HepG2 (cell line): ENCODE data around the gene SLC23A3. TPM values are rescaled to one million over a fixed set of nuclear protein-coding genes. Genes with fewer than 3 reads are reported as not detected.
A peak's percentile ranks its signal among the peaks of the same experiment; 100 is the strongest.

Source experiments
- AGO2 ChIP-seq: fragments of 200-400 bp; formaldehyde crosslinking; optimal IDR thresholded peaks from 2 replicates; pipeline ENCODE3; 2017; ENCODE audit warnings: mild to moderate bottlenecking, low read depth, low read length, moderate library complexity
- AKAP8 ChIP-seq: sonication (generic); formaldehyde crosslinking; IDR thresholded peaks from 2 replicates; pipeline ENCODE4 v1.5.1; 2020; ENCODE audit warnings: mild to moderate bottlenecking, missing genetic modification reagents
- GATA4 ChIP-seq: sonication (generic); IDR thresholded peaks from 2 replicates; pipeline ENCODE4 v1.6.1; 2016; ENCODE audit warnings: antibody characterized with exemption, low read depth, borderline replicate concordance
- KDM5A ChIP-seq: fragments of 200-600 bp; sonication (generic); IDR thresholded peaks from 2 replicates; pipeline ENCODE4 v1.7.0; 2018; ENCODE audit warnings: antibody characterized with exemption, mild to moderate bottlenecking, low read length, borderline replicate concordance
- MED8 ChIP-seq: sonication (generic); formaldehyde crosslinking; IDR thresholded peaks from 2 replicates; pipeline ENCODE4 v1.8.1; 2023; ENCODE audit warnings: mild to moderate bottlenecking, missing genetic modification reagents; ENCODE audit not compliant: insufficient replicate concordance
- MTF1 ChIP-seq: sonication (generic); formaldehyde crosslinking; IDR thresholded peaks from 2 replicates; pipeline ENCODE4 v1.5.0; 2020; ENCODE audit warnings: missing genetic modification reagents
- NFIB ChIP-seq: sonication (generic); formaldehyde crosslinking; IDR thresholded peaks from 2 replicates; pipeline ENCODE4 v1.9.0; 2021; ENCODE audit warnings: missing genetic modification reagents, mild to moderate bottlenecking, borderline replicate concordance
- NR2C2 ChIP-seq: sonication (generic); formaldehyde crosslinking; IDR thresholded peaks from 2 replicates; pipeline ENCODE4 v1.4.0; 2020; ENCODE audit warnings: missing genetic modification reagents, mild to moderate bottlenecking, moderate library complexity, borderline replicate concordance
- RBM22 ChIP-seq: fragments of 200-400 bp; formaldehyde crosslinking; optimal IDR thresholded peaks from 2 replicates; pipeline ENCODE3; 2017; ENCODE audit warnings: mild to moderate bottlenecking, low read length, moderate library complexity
- SUZ12 ChIP-seq: fragments of 150-350 bp; IDR thresholded peaks from 2 replicates; pipeline ENCODE4 v1.6.1; 2014; ENCODE audit warnings: low read depth, low read length
- ZIK1 ChIP-seq: sonication (generic); formaldehyde crosslinking; IDR thresholded peaks from 2 replicates; pipeline ENCODE4 v1.5.0; 2020; ENCODE audit warnings: mild to moderate bottlenecking, low read depth, missing genetic modification reagents, borderline replicate concordance
- ZNF709 ChIP-seq: sonication (generic); formaldehyde crosslinking; IDR thresholded peaks from 2 replicates; pipeline ENCODE4 v1.5.0; 2020; ENCODE audit warnings: mild to moderate bottlenecking, missing genetic modification reagents
- polyA plus RNA-seq, 8 experiments: library from polyadenylated mRNA; depleted of rRNA in 3 of 8; stranded (reverse) in 7 of 8; unstranded in 1 of 8; fragments of >200 nt; fragmentation: Illumina TruSeq in 4 of 8; extraction: Trizol in 4 of 8; gene quantifications; 2 replicates each; pipeline versions ENCODE4 v1.2.1 to v1.2.3, GENCODE V29; 2011 to 2016; ENCODE audit warnings: low read depth in 4 of 8, missing spikeins in 1 of 8, mixed read lengths in 1 of 8; ENCODE audit not compliant: insufficient read depth in 1 of 8
- total RNA-seq, 5 experiments: library from RNA; depleted of rRNA; stranded (reverse); fragments of >200 nt; fragmentation: Illumina TruSeq; extraction: Trizol; gene quantifications; 2 replicates each; pipeline ENCODE4 v1.2.3, GENCODE V29; 2016; ENCODE audit warnings: low read depth in 1 of 5
- TF ChIP-seq, protein P1 (sequence below): sonication (generic); formaldehyde crosslinking; IDR thresholded peaks from 2 replicates; pipeline ENCODE4 v1.8.1; 2023; ENCODE audit warnings: mild to moderate bottlenecking, missing genetic modification reagents
- TF ChIP-seq, protein P2 (sequence below): sonication (generic); formaldehyde crosslinking; IDR thresholded peaks from 2 replicates; pipeline ENCODE4 v1.4.0; 2020; ENCODE audit warnings: mild to moderate bottlenecking, missing genetic modification reagents
- TF ChIP-seq, protein P3 (sequence below): sonication (generic); formaldehyde crosslinking; IDR thresholded peaks from 2 replicates; pipeline ENCODE4 v1.4.0; 2020; ENCODE audit warnings: mild to moderate bottlenecking, low read depth, missing genetic modification reagents

SLC23A3 gene
- total and polyA plus RNA-seq, 2 of the 13 experiments (the other 11 are each of a cell fraction or from before 2014, with no cell fraction given) = 0.38 to 0.78 TPM

DNA sequence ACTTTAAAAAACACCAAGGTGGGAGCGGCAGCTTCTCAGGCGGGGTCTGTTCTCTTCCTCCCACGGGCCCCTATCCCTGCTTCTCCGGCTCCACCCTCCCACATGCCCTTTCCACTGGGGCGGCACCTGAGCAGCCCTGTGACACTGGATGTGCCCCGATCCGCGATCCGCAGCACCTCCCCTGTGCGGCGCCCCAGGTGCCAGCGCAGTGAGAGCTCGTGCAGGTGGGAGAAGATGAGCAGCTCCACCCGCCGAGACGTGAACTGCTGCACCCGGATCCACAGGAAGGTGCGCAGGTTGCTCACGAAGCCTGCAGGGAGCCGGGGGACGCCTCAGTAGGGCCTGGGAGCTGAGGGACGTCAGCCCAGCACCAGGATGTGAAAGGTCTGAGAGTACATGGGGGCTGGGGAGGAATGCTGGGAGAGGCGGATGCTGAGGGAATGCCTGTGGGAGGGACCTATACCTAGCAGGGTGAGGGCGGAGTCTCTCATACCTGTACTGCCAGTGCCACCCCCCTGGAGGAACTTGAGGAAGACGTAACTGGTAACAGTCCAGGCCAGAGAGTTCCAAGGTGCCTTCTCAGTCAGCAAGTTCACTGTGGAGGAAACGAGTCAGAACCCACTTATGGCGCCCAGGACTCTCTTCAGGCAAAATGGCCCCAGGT is 46.2 kb upstream of the SLC23A3 start (continued):
- TF ChIP-seq, protein P1, sequence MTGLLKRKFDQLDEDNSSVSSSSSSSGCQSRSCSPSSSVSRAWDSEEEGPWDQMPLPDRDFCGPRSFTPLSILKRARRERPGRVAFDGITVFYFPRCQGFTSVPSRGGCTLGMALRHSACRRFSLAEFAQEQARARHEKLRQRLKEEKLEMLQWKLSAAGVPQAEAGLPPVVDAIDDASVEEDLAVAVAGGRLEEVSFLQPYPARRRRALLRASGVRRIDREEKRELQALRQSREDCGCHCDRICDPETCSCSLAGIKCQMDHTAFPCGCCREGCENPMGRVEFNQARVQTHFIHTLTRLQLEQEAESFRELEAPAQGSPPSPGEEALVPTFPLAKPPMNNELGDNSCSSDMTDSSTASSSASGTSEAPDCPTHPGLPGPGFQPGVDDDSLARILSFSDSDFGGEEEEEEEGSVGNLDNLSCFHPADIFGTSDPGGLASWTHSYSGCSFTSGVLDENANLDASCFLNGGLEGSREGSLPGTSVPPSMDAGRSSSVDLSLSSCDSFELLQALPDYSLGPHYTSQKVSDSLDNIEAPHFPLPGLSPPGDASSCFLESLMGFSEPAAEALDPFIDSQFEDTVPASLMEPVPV (CRISPR knock-in tag) = no peak
- TF ChIP-seq RBM22 = no peak
- TF ChIP-seq GATA4 = no peak
- TF ChIP-seq, protein P2, sequence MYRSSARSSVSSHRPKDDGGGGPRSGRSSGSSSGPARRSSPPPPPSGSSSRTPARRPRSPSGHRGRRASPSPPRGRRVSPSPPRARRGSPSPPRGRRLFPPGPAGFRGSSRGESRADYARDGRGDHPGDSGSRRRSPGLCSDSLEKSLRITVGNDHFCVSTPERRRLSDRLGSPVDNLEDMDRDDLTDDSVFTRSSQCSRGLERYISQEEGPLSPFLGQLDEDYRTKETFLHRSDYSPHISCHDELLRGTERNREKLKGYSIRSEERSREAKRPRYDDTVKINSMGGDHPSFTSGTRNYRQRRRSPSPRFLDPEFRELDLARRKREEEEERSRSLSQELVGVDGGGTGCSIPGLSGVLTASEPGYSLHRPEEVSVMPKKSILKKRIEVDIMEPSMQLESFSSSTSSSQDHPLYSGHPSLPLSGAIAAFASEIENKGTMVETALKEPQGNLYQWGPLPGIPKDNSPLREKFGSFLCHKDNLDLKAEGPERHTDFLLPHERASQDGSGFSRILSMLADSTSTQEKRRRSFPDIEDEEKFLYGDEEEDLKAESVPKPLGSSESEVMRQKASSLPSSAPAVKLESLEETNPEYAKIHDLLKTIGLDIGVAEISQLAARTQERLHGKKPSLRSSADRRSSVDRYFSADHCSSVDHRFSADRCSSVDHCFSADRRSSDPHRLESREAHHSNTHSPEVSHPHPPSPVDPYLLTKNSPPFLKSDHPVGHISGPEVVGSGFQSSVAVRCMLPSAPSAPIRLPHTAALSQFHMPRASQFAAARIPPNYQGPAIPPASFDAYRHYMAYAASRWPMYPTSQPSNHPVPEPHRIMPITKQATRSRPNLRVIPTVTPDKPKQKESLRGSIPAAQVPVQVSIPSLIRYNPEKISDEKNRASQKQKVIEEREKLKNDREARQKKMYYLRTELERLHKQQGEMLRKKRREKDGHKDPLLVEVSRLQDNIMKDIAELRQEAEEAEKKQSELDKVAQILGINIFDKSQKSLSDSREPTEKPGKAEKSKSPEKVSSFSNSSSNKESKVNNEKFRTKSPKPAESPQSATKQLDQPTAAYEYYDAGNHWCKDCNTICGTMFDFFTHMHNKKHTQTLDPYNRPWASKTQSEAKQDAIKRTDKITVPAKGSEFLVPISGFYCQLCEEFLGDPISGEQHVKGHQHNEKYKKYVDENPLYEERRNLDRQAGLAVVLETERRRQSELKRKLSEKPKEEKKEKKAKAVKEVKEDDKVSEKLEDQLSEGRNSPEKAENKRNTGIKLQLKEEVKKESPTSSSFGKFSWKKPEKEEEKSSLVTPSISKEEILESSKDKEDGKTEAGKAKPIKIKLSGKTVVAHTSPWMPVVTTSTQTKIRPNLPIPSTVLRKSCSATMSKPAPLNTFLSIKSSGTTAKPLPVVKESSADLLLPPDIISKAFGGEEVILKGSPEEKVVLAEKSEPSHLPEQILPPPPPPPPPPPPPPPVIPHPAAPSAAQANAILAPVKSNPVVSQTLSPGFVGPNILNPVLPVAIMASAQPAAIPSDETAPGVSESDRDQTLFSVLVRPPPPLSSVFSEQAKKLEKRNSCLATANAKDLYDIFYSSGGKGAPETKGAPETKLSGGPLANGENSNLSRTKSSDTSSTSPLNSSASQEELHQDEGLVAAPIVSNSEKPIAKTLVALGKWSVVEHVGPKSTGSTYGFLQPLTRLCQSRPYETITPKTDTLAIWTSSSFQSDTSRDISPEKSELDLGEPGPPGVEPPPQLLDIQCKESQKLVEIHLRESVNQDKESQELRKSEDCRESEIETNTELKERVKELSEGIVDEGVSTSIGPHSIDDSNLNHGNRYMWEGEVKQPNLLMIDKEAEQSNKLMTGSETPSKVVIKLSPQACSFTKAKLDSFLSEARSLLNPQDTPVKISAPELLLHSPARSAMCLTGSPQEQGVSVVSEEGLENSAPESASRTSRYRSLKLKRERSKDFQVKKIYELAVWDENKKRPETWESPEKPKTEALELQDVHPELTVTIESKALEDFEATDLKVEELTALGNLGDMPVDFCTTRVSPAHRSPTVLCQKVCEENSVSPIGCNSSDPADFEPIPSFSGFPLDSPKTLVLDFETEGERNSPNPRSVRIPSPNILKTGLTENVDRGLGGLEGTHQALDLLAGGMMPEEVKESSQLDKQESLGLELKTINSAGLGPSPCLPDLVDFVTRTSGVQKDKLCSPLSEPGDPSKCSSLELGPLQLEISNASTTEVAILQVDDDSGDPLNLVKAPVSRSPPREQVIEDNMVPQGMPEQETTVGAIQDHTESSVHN (CRISPR knock-in tag) = 0 out of 2 replicates have a peak, but pooled peaks have one; percentile 42
- TF ChIP-seq KDM5A = no peak
- TF ChIP-seq ZIK1 (CRISPR knock-in tag) = no peak
- TF ChIP-seq, protein P3, sequence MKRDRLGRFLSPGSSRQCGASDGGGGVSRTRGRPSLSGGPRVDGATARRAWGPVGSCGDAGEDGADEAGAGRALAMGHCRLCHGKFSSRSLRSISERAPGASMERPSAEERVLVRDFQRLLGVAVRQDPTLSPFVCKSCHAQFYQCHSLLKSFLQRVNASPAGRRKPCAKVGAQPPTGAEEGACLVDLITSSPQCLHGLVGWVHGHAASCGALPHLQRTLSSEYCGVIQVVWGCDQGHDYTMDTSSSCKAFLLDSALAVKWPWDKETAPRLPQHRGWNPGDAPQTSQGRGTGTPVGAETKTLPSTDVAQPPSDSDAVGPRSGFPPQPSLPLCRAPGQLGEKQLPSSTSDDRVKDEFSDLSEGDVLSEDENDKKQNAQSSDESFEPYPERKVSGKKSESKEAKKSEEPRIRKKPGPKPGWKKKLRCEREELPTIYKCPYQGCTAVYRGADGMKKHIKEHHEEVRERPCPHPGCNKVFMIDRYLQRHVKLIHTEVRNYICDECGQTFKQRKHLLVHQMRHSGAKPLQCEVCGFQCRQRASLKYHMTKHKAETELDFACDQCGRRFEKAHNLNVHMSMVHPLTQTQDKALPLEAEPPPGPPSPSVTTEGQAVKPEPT (CRISPR knock-in tag) = peak; percentile 55; the same call in 1 of the 2 replicates
- TF ChIP-seq MED8 (CRISPR knock-in tag) = no peak
- TF ChIP-seq NR2C2 = 0 out of 2 replicates have a peak, but pooled peaks have one; percentile 0
- 0 out of 2 replicates have a peak, but pooled peaks have one; percentile 34 for TF ChIP-seq ZNF709 (CRISPR knock-in tag)
- TF ChIP-seq MTF1 = no peak
- TF ChIP-seq SUZ12 = no peak
- peak; percentile 66 for TF ChIP-seq AGO2
- no peak for TF ChIP-seq AKAP8
- TF ChIP-seq NFIB = no peak
